Right renal pelvis (tissue), 4 donors: ENCODE data around the gene ABCA3. TPM values are rescaled to one million over a fixed set of nuclear protein-coding genes. Genes with fewer than 3 reads are reported as not detected.
A peak's percentile ranks its signal among the peaks of the same experiment; 100 is the strongest.

Source experiments
- DNase-seq, 4 donors: peaks; one replicate each; pipeline ENCODE4 v3.0.0-alpha.2; 2013; ENCODE audit warnings: low read depth in 4 of 4, low spot score in 3 of 4, missing footprints in 1 of 4
- polyA plus RNA-seq, 4 donors: library from polyadenylated mRNA; unstranded; fragments of 120-200 nt; gene quantifications; one replicate each; pipeline ENCODE4 v1.2.1, GENCODE V29; 2013; ENCODE audit not compliant: insufficient read length in 4 of 4

ABCA3 gene
- polyA plus RNA-seq, 4 donors, result 5.2 to 6.7 (median 5.7) TPM

DNA sequence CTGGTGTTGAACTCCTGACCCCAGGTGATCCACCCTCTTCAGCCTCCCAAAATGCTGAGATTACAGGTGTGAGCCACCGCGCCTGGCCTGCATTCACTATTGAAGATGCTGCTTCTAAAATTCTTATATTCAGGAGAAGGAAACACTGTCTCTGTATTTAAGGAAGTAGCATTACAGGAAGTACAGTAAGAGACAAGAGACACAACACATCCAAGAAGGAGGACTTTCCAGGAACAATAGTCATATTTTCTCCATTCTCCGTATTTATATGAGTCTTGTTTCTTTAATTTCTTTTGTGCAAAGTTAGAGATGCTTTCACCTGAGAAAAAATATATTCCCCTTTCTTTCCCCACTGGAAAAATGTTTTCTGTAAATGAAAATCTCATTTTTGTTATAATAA lies 18.3 kb upstream of the ABCA3 start:
- DNase-seq, result no peak

DNA sequence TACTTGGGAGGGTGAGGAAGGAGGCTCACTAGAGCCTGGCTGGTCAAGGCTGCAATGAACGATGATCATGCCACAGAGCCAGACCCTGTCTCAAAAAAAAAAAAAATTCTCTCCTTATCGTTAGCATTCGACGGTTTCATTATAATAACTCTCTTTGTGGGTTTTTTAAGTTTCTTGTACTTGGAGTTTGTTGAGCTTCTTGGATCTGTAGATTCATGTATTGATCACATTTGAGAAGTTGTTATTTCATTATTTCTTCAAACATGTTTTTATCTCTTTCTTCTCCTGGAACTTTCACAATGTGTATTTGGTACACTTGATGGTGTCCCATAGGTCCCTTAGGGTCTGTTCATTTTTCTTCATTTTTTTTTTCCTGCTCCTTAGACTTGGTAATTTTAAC lies 16.8 kb upstream of the ABCA3 start:
- no peak for DNase-seq

DNA sequence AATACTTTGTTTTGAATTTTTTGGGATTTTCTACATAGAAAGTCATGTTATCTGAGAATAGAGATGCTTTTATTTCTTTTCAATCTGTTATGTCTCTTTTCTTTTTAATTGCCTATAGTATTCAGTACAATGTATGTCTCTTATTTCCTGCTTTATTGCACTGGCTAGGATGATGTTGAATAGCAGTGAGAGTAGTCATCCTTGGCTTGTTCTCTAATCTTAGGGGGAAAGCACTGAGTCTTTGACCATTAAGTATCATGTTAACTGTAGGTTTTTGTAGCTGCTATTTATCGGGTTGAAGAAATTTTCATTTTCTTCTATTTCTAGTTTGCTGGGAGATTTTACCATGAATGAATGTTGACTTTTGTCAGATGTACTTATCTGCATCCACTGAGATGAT lies 10.0 kb upstream of the ABCA3 start:
- DNase-seq, result no peak

DNA sequence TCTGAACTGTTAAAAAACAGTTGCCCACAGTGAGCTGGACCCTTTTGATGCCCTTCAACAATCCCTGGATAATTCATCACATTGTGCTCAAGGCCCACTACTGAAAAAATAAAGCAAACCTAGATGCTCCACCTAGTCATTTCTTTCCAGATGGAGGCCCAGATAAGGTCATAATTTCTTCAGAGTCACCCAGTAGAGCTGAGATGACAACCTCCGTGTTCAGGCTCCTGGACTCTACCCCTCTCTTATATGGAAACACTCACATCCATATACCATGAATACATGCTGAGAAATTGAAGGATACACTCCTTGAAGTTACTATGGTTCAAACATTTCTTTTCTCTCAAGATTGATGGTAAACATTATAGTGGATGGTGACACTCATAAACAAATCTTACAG lies 2.7 kb upstream of the ABCA3 start:
- no peak for DNase-seq

DNA sequence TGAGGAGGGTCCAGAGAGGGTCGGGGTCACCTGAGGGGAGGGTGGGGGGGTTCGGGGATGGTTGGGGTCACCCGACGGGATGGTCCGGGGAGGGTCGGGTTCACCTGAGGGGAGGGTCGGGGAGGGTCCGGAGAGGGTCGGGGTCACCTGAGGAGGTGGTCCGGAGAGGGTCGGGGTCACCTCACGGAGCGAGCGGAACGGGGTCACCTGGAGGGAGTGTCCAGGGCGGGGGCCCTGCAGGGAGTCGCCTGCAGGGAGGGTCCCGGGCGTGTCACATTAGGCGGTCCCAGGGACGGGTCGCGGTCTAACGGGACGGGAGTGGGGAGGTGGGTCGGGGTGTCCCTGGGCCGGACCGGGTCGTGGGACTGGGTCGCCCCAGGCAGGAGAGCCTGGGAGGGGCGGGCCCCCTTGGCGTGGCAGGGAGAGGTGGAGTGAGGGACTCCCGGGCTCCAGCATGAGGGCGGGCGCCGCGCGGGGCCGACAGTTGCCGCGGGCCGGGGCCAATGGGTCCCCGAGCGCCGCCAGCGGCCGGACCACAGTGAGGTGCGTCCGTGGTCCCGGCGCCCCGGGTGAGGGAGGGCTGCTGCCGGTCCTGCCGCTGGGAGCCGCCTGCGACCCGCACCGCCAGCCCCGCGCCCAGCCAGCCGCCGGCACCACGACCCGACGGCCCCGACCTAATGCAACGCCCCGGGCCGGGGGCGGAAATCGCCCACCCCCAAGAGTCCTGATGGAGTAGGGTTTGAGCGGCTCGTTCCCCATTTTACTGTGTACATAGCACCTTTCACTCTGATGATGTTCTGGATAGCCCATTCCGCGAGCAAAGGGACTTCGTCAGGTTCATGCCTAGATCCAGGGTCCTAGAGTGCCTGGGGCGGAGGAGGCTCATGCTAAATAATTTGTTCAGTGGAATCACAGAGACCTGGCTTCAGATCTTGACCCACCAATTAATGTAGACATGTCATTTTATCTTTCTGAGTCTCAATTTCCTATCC lies 1.2 kb upstream of the ABCA3 start:
- no peak for DNase-seq

DNA sequence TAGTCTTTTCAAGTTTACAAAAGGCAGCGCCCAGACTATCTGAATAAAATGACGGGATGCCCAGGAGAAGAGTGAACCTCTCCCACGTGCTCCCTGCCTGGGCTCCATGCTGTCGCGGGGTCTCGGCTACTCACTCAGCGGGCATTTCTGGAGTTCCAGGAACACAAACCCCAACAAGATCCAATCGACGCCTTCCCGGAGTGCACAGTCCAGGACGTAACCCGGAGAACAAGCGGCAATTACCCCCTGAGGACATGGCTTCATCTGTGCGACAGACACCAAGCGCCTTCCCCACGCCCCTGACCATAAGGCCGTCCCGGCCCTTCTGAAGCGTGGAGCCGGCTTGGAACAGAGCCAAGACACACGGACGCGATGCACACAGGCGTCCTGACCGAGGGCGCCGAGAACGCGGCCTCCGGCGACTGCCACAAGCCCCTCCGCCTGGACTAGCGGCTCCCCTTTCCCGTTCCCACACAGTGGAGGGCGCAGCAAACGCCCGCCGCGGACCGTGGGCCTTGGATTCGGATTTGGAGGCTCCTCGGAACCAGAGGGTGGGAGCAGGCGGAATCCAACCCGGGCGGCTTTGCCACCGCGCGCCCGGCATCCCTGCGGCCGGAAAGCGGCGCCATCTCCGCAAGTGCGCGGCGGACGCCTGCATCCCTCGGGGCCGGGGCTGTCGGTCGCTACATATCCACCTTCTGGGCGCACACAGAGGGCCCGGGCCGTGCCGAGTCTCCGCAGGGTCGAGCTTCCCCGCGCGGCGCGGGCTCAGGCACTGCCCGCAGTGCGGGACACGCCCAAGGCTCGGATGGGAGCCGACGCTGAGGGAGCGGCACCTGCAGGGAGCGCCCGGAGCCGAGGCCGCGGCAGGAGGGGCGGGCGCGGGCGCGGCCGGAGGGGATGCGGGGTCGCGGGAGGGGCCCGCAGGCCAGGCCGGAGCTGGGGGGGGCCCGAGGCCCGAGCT lies 725 bp downstream of the ABCA3 start:
- peak in 2 of 4 donors; percentile 12 to 26 for DNase-seq

DNA sequence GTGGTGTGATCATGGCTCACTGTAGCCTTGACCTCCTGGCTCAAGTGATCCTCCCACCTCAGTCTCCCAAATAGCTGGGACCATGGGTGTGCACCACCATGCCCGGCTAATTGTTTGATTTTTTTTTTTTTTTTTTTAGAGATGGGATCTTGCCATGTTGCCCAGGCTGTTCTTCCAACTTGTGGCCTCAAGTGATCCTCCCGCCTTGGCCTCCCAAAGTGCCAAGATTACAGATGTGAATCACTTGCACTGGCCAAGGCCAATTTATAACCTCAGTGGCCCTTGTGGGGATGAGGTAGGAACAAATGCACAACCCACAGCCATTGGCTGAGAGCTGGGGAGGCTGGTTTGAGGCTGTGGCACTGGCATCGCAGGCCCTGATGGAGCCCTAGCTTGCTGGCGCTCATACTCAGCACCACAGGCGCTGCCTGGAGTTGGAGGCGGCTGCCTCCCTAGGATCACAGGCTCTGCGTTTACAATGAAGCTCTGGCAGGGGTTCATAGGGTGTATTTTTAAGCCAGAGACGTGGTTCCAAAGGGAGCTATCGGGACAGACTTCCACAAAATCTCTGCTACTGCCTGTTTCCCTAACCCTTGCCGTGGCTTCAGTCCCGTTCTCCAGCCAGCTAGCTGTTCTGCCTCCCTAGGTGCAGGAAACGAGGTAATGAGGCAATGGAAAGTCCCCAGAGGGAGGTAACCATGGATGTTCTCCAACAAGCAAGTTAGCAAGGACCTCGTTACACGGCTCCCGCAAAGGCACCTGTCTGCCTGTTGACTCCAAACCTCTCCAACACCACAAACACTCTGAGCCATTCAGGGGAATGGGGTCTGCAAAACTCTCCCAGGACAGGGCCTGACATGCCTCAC lies 2.9 kb downstream of the ABCA3 start:
- DNase-seq, result no peak

DNA sequence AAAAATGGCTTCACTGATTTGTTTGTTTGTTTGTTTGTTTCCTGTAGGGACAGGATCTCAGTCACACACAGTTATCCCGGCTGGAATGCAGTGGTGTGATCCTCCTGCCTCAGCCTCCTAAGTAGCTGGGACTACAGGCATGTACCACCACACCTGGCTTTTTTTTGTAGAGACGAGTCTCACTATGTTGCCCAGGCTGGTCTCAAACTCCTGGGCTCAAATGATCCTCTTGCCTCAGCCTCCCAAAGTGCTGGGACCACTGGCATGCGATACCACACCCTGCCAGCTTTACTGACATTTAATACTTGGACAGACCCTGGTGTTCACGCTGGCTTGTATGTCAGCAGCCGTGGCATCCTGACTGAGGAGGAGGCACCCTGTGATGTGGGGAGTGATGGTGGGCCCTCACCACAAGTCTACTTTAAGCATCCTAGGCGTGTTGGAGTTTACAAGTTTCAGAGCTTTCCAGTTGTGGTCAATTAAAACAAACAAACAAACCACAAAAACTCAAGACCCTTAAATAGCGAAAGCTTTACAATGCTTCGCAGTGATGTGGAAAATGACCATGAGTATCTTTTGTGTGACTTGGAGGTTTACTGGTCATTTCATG lies 5.1 kb downstream of the ABCA3 start:
- no peak for DNase-seq

DNA sequence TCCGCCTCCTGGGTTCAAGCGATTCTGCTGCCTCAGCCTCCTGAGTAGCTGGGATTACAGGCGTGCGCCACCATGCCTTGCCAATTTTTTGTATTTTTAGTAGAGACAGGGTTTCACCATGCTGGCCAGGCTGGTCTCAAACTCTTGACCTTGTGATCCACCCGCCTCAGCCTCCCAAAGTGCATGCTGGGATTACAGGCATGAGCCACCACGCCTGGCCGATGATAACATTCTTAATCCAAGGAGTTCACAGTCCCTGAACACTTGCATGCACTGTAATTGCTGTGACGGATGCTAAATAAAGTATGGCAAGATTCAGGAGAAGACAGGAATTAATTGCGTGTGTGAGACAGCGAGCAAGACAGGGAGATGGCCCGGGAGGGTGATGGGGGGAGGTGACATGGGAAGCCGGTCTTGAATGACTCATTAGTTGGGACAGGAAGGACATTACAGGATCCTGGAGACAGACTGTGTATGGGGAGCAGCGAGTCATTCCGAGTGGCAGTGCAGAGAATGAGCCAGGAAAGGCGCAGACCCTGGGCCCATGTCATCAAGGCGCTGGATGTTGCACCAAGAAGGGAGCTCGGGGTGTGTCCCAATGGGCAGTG lies 6.7 kb downstream of the ABCA3 start:
- DNase-seq, result no peak

DNA sequence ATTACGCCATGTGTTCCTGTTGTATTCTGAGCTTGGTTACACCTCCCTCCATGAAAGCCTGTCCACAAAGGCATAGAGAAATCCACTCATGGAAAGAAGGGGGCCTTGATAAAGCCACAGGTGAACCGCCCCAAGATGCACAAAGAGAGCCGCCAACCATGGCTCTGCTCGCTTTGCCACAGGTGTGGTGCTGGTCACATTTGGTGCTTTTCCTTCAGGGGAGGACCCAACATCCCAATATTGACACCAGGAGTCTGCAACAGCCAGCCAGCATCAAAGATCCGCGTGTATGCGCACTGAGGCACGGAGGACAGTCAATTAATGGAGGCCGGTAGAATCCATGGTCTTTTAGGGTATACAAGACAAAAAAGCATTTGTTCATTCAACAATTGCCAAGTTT lies 7.3 kb downstream of the ABCA3 start:
- DNase-seq, result no peak

DNA sequence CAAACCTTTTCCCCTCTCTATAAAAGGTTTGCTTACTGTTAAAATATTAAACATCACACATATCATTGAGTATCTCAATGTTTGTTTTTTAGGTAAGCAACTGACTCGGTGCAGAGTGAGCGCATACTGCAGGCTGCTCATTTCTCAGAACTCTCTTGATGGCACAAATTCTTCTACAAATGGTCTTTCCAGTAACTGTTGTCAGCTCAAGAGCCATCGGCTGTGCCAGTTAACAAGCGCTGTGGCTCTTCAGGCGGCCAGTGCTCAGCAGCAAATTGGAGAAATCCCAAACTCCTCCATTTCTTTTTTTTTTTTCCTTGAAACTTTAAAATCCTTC lies 8.6 kb downstream of the ABCA3 start:
- DNase-seq, result no peak

DNA sequence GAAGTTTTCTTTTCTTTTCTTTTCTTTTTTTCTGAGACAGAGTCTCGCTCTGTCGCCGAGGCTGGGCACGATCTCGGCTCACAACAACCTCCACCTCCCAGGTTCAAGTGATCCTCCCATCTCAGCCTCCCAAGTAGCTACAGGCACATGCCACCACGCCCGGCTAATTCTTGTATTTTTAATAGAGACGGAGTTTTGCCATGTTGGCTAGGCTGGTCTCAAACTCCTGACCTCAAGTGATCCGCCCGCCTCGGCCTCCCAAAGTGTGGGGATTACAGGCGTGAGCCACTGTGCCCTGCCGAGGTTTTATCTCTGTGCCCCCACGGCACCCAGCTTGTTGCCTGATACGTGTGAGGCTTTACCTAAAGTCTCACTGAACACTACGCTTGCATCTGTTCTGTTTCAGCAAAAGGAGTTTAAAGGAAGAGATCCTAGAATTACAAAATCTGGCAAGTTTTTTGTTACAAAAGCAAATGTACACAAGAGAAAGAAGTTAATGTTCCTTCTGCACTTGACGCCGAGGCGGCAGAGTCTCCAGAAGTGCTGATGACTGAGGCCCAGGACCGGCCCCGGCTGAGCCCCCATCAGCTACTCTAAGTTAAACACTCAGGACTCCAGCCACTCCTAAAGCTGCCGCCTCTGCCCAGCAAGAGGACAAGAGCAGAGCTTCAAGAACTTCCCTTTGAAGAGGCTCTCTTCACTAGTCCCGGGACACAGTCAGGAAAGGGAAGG lies 9.2 kb downstream of the ABCA3 start:
- no peak for DNase-seq

DNA sequence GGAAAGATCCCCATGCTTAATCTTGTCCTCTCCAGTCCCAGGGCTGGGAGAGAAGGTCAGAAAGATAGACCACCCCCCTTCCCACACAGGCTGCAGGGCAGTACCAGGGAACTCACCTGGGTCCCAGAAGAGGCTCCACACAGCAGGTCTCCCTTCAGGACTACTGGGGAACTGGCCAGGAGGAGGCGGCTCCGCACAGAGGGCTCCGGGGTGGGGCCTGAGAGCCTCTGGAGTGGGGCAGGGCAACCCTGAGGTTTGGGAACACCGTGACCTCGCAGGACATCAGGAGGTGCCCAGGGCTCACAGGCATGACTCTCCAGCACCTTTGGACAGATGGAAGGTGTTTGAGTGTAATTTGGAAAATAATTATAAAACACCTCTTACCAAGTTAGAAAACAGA lies 11.0 kb downstream of the ABCA3 start:
- DNase-seq, result no peak

DNA sequence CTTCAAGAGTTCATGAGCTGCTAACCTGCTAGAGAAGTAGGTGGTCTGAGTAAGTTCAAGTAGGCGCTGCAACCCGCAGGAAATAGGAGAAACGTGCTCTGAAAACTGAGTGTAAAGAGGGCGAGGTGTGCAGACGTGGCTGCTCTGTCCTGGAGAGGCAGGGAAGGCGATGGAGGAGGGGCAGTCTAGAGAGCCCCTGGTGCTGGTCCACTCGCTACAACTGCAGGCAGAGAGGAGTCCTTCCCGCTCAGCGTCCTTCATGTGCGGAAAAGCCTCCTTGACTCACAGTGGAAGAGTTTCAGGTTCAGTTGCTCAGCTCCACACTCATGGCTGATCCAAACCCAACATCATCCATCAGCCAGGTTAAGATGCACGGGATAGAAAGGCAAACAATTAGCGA lies 12.1 kb downstream of the ABCA3 start:
- no peak for DNase-seq

DNA sequence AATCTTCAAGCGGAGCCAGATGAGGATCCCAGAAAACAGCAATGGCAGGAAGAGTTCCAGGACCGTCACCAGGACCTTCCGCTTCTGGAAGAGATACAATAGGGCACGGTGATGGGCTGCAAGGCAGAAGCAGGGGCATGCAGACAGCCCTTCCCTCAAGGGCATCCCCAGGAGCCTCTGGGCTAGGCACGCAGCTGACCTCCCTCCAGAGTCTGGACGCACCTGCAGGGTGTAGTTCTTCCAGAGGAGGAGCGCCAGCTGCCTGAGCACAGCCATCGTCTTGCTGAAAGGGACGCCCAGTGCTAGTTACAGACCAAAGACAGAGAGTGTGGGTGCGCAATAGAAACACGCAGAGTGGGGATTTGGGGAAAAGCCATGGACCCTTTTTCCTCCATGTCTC lies 14.3 kb downstream of the ABCA3 start:
- no peak for DNase-seq

DNA sequence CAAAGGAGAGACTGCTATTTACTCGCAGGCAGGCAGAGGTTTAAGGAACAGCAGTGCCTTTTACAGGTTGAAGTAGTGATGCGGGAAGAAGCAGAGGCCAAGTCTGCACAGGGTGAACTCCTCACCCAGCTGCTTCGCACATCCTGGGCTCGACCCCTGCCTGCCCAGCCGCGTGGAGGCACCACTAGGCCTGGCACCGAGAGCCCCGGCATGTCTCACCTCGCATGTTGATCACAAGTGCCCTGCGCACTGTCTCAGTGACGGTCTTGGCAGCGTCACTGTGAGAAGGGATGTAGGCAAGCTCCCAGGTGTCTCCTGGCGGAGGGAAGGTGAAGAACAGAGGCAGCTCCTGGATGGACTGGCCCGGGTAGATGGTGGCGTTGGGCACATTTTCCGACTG lies 14.7 kb downstream of the ABCA3 start:
- DNase-seq, result no peak

DNA sequence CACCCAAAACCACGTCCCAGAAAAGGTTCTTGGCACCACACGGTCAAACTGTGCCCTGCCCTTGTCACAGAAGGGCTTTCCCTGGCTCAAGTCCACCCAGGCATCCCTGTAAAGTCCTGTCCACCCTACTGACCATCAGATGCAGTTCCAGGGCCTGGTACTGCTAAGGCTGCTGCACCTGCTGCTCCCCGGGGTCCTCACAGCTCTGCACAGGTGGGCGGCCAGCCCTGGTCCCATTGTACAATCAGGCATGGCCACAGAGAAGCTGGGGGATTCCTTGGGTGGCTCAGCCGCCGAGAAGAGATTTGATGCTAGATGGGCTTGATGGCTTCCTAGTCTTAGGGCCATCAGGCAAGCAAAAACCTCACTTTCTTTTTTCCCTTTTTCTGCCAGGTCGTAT lies 15.3 kb downstream of the ABCA3 start:
- no peak for DNase-seq

DNA sequence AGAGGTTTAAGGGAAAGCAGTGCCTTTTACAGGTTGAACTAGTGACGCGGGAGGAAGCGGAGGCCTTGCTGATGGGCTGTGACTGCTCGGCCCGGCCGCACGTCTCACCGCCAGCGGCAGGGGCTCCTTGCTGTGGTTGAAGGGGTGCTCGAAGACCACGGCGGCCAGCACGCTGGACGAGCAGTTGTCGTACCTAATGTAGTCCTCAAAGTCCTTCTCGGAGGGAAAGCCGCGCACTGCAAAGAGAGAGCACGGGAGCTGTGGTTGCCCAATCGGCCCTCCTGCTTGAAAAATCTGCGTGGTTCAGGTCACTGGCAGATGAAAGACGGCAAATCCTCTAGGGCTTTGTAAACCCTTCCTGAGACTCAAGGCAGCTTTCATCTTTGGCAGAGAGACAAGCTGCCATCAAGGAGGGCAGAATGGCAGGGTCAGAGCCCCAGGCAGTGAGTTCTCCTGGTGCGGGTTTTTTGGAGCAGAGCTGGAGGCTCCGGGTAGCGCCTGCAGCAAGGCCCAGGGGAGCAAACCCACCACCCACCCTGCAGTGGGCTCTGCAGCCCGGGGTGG lies 16.1 kb downstream of the ABCA3 start:
- no peak for DNase-seq

DNA sequence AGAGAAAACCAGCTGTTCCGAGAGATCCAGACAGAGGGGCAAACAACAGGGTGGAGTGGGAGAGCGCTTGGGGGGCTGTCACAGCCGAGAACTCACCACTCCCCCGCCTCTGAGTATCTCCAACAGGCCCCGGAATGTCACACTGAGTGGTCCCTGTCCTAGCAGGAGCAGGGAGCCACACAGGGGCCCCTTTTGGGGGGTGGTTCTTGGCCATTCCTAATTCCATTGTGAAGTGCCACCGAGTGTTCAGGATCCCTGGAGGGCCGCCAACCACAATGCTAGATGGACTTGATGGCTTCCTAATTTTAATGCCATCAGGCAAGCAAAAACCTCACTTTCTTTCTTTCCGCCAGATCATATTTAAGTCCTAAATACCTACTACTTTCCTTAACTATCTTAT lies 16.8 kb downstream of the ABCA3 start:
- no peak for DNase-seq
